Measurements from ENCODE around the gene WDR90.

DNA sequence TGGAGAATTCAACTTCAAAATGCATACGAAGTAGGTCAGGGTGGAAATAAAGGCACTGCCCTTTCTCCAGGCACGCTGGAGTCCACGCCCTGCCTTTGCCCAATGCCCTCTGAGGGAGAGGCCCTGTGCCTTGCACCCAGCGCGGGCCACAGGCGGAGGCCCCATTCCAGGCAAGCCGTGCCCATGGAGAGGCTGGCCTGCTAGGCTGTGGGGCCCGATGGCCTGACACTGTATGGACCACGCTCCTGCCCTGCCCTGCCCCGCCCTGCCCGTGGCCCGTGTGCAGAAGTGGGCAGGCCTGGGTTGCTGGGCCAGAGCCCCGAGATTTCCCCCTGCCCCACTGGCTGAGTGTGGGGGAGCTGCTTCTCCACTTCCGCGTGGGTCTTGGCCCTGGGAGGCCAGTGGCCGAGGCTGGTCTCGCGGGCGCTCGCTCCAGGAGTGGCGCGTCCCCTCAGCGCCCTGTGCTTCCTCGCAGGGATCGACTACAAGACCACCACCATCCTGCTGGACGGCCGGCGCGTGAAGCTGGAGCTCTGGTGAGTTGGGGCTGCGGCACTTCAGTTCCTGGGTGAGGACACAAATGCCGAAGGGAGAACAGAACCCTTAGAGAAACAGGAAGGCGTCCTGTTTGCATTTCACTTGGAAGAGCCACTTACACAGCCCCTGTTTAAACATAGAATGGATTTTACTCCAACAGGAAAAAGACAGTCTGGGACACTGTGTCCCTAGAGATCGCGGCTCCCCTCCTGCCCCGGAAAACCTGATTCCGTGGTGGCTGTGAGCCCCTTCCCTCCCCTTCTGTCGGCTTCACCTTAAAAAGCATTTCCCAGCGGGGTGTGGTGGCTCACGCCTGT is 32.2 kb upstream of the WDR90 start:
- no peak for TF ChIP-seq CTCF (IDR thresholded peaks at IDR 0.05)
- no peak for TF ChIP-seq POLR2A (IDR thresholded peaks at IDR 0.05)
